IMR-90 (cell line): ENCODE measurements around the gene ZNF592. TPM values are rescaled to one million over a fixed set of nuclear protein-coding genes. Genes with fewer than 3 reads are reported as not detected.

Experiments
- ATAC-seq: fragments of 200-7000 bp; cut with Tn5 transposase; 2 replicates; pipeline ENCODE4 v1.9.1; 2020; ENCODE audit warnings: low read depth, mild to moderate bottlenecking, moderate library complexity
- BruUV-seq: library from RNA; stranded (reverse); fragments of 400-500 nt; replicated peaks from 2 replicates; lab custom pipeline; 2021; lab: Mats Ljungman, UMichigan
- CTCF ChIA-PET: fragments of 300-600 bp; formaldehyde crosslinking; extraction: SDS; loops from one replicate; lab custom pipeline; 2021; ENCODE audit warnings: antibody characterized with exemption; lab: Yijun Ruan, JAX
- POLR2A ChIA-PET: fragments of 300-600 bp; sonication (Branson Sonifier 250); formaldehyde crosslinking; loops from one replicate; lab custom pipeline; 2022; ENCODE audit warnings: antibody characterized with exemption; ENCODE audit not compliant: unreplicated experiment; lab: Charles Lee
- DNase-seq: peaks from one replicate; pipeline ENCODE4 v3.0.0; 2013
- H2AFZ ChIP-seq: replicated peaks from 2 replicates; pipeline ENCODE3; 2013; ENCODE audit warnings: low read length, mild to moderate bottlenecking; ENCODE audit not compliant: poor library complexity
- H2AK5ac ChIP-seq: 2 replicates; pipeline ENCODE4 v1.6.1; 2013; ENCODE audit warnings: low read depth, low read length, inconsistent platforms
- H2AK9ac ChIP-seq: replicated peaks from 2 replicates; pipeline ENCODE3; 2013; ENCODE audit warnings: mild to moderate bottlenecking, low read depth, low read length, moderate library complexity; ENCODE audit not compliant: poor library complexity
- H2BK120ac ChIP-seq: 2 replicates; pipeline ENCODE4 v1.6.1; 2013; ENCODE audit warnings: low read depth, low read length, inconsistent platforms
- H2BK15ac ChIP-seq: 3 replicates; pipeline ENCODE4 v1.6.1; 2013; ENCODE audit warnings: low read depth, low read length, inconsistent platforms
- H2BK20ac ChIP-seq: 2 replicates; pipeline ENCODE4 v1.6.1; 2013; ENCODE audit warnings: low read depth, mild to moderate bottlenecking, inconsistent platforms, low read length, moderate library complexity
- H2BK5ac ChIP-seq: 2 replicates; pipeline ENCODE4 v1.6.1; 2013; ENCODE audit warnings: mild to moderate bottlenecking, low read depth, low read length, inconsistent platforms; ENCODE audit not compliant: poor library complexity, severe bottlenecking
- H3K14ac ChIP-seq: replicated peaks from 2 replicates; pipeline ENCODE4 v1.6.1; 2013; ENCODE audit warnings: low read depth, low read length, inconsistent platforms
- H3K18ac ChIP-seq: 2 replicates; pipeline ENCODE4 v1.6.1; 2013; ENCODE audit warnings: low read depth, low read length, control low read depth
- H3K23ac ChIP-seq: 2 replicates; pipeline ENCODE4 v1.6.1; 2013; ENCODE audit warnings: low read depth, low read length, inconsistent platforms
- H3K27ac ChIP-seq: 2 replicates; pipeline ENCODE4 v1.5.1; 2013; ENCODE audit warnings: mild to moderate bottlenecking, control low read depth, low read length; ENCODE audit not compliant: insufficient read depth
- H3K27me3 ChIP-seq: 2 replicates; pipeline ENCODE4 v1.6.1; 2013; ENCODE audit warnings: low read length; ENCODE audit not compliant: control insufficient read depth, insufficient read depth
- H3K36me3 ChIP-seq: 2 replicates; pipeline ENCODE4 v1.6.1; 2013; ENCODE audit warnings: low read length, mixed read lengths; ENCODE audit not compliant: control insufficient read depth, insufficient read depth
- H3K4ac ChIP-seq: 2 replicates; pipeline ENCODE4 v1.6.1; 2013; ENCODE audit warnings: low read depth, low read length, inconsistent platforms
- H3K4me1 ChIP-seq: 2 replicates; pipeline ENCODE4 v1.6.1; 2013; ENCODE audit warnings: low read length, mixed read lengths; ENCODE audit not compliant: control insufficient read depth, insufficient read depth
- H3K4me2 ChIP-seq: 2 replicates; pipeline ENCODE4 v1.6.1; 2013; ENCODE audit warnings: low read depth, mild to moderate bottlenecking, control low read depth, low read length, moderate library complexity
- H3K4me3 ChIP-seq: 2 replicates; pipeline ENCODE4 v1.5.1; 2013; ENCODE audit warnings: low read depth, mild to moderate bottlenecking, control low read depth, low read length, moderate library complexity; ENCODE audit not compliant: insufficient read depth
- H3K56ac ChIP-seq: 2 replicates; pipeline ENCODE4 v1.6.1; 2013; ENCODE audit warnings: low read length, inconsistent platforms; ENCODE audit not compliant: insufficient read depth; ENCODE audit errors: extremely low read depth
- H3K79me1 ChIP-seq, 2 experiments: 2 replicates each; pipeline ENCODE4 v1.6.1; 2013; ENCODE audit warnings: low read length in 2 of 2, inconsistent platforms in 1 of 2, low read depth in 1 of 2
- H3K9ac ChIP-seq: 2 replicates; pipeline ENCODE4 v1.6.1; 2013; ENCODE audit warnings: low read depth, low read length, control low read depth
- H3K9me1 ChIP-seq: 2 replicates; pipeline ENCODE4 v1.6.1; 2013; ENCODE audit warnings: low read length, inconsistent platforms; ENCODE audit not compliant: insufficient read depth
- H3K9me3 ChIP-seq: 2 replicates; pipeline ENCODE4 v1.6.1; 2013; ENCODE audit warnings: low read length; ENCODE audit not compliant: control insufficient read depth, insufficient read depth
- H4K20me1 ChIP-seq: 2 replicates; pipeline ENCODE4 v1.6.1; 2013; ENCODE audit warnings: low read length, inconsistent platforms; ENCODE audit not compliant: insufficient read depth
- H4K5ac ChIP-seq: 2 replicates; pipeline ENCODE4 v1.6.1; 2013; ENCODE audit warnings: mild to moderate bottlenecking, low read depth, low read length, control low read depth
- H4K8ac ChIP-seq, 2 experiments: 2 replicates each; pipeline ENCODE4 v1.6.1; 2013; ENCODE audit warnings: low read depth in 2 of 2, low read length in 2 of 2, control low read depth in 1 of 2, inconsistent platforms in 1 of 2
- H4K91ac ChIP-seq: 2 replicates; pipeline ENCODE4 v1.6.1; 2013; ENCODE audit warnings: low read depth, low read length, inconsistent platforms; ENCODE audit not compliant: insufficient read depth
- CEBPB ChIP-seq: IDR thresholded peaks from 2 replicates; pipeline ENCODE4 v1.6.1; 2012; ENCODE audit warnings: low read depth, low read length, improper control_type of control experiment
- MAFK ChIP-seq: IDR thresholded peaks from 2 replicates; pipeline ENCODE4 v1.6.1; 2012; ENCODE audit warnings: low read depth, low read length, improper control_type of control experiment
- MAZ ChIP-seq: IDR thresholded peaks from 2 replicates; pipeline ENCODE4 v1.6.1; 2012; ENCODE audit warnings: low read depth, mild to moderate bottlenecking, low read length, improper control_type of control experiment, moderate library complexity, borderline replicate concordance
- NFE2L2 ChIP-seq: fragments of 150-350 bp; IDR thresholded peaks from 2 replicates; pipeline ENCODE4 v1.6.1; 2016; ENCODE audit warnings: low read depth, mild to moderate bottlenecking, low read length
- RAD21 ChIP-seq: IDR thresholded peaks from 2 replicates; pipeline ENCODE4 v1.6.1; 2012; ENCODE audit warnings: low read length, improper control_type of control experiment
- RFX5 ChIP-seq: IDR thresholded peaks from 2 replicates; pipeline ENCODE4 v1.8.0; 2012; ENCODE audit warnings: low read depth, mild to moderate bottlenecking, low read length, moderate library complexity
- SMC3 ChIP-seq: fragments of 150-350 bp; IDR thresholded peaks from 2 replicates; pipeline ENCODE4 v1.6.1; 2016; ENCODE audit warnings: low read depth, mild to moderate bottlenecking, antibody characterized with exemption, low read length, moderate library complexity
- WGBS, 2 experiments: methylation state at CpG; one replicate each; pipeline versions ENCODE4 v1.1.5 to v1.1.7; 2013; ENCODE audit warnings: missing lambda C conversion rate in 2 of 2; ENCODE audit not compliant: insufficient read length in 1 of 2; ENCODE audit errors: extremely low coverage in 2 of 2; 5-methylcytosine and 5-hydroxymethylcytosine counted together
- dilution Hi-C: fragments of 300-500 bp; cut with HindIII; formaldehyde crosslinking; loops from one replicate; pipeline ENCODE4 v1.14.3; 2018; ENCODE audit warnings: low sequenced_read_pairs; ENCODE audit not compliant: unreplicated experiment
- in situ Hi-C: fragments of 300-500 bp; cut with MboI; formaldehyde crosslinking; loops from 3 replicates; pipeline ENCODE4 v1.14.3; 2019; ENCODE audit warnings: low sequenced_read_pairs, inconsistent platforms, mixed read lengths
- intact Hi-C: fragments of 100-400 bp; cut with micrococcal nuclease; formaldehyde crosslinking; loops from 2 replicates; pipeline ENCODE4 v1.10.0; 2022
- polyA plus RNA-seq, 3 experiments: library from polyadenylated mRNA; depleted of rRNA; stranded (reverse); fragments of >200 nt; gene quantifications; 2 replicates each; pipeline ENCODE4 v1.2.3, GENCODE V29; 2012; ENCODE audit warnings: low replicate concordance in 1 of 3
- total RNA-seq: library from RNA; depleted of rRNA; stranded (reverse); fragments of >200 nt; gene quantifications from 2 replicates; pipeline ENCODE4 v1.2.3, GENCODE V29; 2012
- TF ChIP-seq, protein P1 (sequence below): fragments of 150-350 bp; IDR thresholded peaks from 2 replicates; pipeline ENCODE4 v1.6.1; 2016; ENCODE audit warnings: low read depth, mild to moderate bottlenecking, low read length, moderate library complexity, borderline replicate concordance

The ZNF592 gene
- total and polyA plus RNA-seq, 2 of the 4 experiments (the other 2 are of a cell fraction), result 4.3 to 10.2 TPM

DNA sequence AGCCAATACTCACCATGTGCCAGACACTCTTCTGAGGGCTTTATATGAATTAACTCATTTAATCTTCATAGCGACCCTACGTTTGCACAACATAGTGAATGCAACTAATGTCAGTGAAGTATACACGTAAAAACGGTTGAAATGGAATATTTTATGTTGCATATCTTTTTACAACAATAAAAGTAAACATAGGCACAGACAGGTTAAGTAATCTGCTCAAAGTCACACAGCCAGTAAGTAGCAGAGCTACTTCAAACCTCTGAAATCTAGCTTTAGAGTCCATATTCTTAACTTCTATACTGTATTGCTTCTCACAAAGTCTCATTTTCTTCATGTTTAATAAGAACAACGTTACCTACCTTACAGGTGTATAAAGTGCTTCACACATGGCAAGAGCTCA lies 34.0 kb upstream of the ZNF592 start:
- H4K91ac ChIP-seq, result no peak overlapping the region
- H3K56ac ChIP-seq, result no peak overlapping the region
- peaks cover 24% of the 10 kb centered on the region; the same call in 1 of the 2 replicates for H4K20me1 ChIP-seq
- peaks cover 9% of the 10 kb centered on the region; the same call in 1 of the 2 replicates for H3K36me3 ChIP-seq
- H2AK9ac ChIP-seq, result no peak overlapping the region
- ChIA-PET CTCF (interaction anchor here (0.6 to 0.7 kb wide), 2 partner anchors 34 to 126 kb away, joined by 3 to 7 read pairs; no protein-coding TSS in a partner anchor), POLR2A (no interaction called here)
- H3K27ac ChIP-seq, result no peak overlapping the region
- H2BK5ac ChIP-seq, result no peak overlapping the region
- dilution Hi-C loops, result no loop called here
- no peak overlapping the region for H2BK120ac ChIP-seq
- no peak overlapping the region; the same call in 1 of the 2 replicates for H3K14ac ChIP-seq
- no peaks in the 10 kb centered on the region; the same call in 1 of the 2 replicates for H3K9me1 ChIP-seq
- no CpG with 5 or more reads among the region's 5 CpGs for WGBS, 2 experiments
- no peaks in the 10 kb centered on the region for H3K9me3 ChIP-seq
- DNase-seq, result no peak
- H3K4me1 ChIP-seq, result peaks cover 2% of the 10 kb centered on the region; the same call in 1 of the 2 replicates
- H3K18ac ChIP-seq, result no peak overlapping the region
- TF ChIP-seq CEBPB (no peak), RFX5 (no peak), MAZ (no peak), MAFK (no peak), NFE2L2 (no peak), RAD21 (no peak), SMC3 (no peak)
- TF ChIP-seq, protein P1, sequence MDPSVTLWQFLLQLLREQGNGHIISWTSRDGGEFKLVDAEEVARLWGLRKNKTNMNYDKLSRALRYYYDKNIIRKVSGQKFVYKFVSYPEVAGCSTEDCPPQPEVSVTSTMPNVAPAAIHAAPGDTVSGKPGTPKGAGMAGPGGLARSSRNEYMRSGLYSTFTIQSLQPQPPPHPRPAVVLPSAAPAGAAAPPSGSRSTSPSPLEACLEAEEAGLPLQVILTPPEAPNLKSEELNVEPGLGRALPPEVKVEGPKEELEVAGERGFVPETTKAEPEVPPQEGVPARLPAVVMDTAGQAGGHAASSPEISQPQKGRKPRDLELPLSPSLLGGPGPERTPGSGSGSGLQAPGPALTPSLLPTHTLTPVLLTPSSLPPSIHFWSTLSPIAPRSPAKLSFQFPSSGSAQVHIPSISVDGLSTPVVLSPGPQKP, result no peak
- H2BK15ac ChIP-seq, result no peak overlapping the region
- no peaks in the 10 kb centered on the region for H3K27me3 ChIP-seq
- H2AK5ac ChIP-seq, result no peak overlapping the region
- no peak overlapping the region for H4K8ac ChIP-seq
- intact Hi-C loops, result loop anchor here (2.0 kb wide), 1 partner anchor 18 kb away; no protein-coding TSS in a partner anchor
- no peak overlapping the region for H4K5ac ChIP-seq
- H3K4me3 ChIP-seq, result no peak overlapping the region; the same call in 1 of the 2 replicates
- no peak overlapping the region for H2AFZ ChIP-seq
- BruUV-seq, result no TSS peak
- H3K79me1 ChIP-seq, result peaks cover 7 to 26% of the 10 kb centered on the region in 2 experiments
- H2BK20ac ChIP-seq, result no peak overlapping the region
- H3K9ac ChIP-seq, result peak overlapping the region; percentile 82; the same call in 1 of the 2 replicates
- no peak for ATAC-seq
- peak overlapping the region; percentile 86 for H3K4me2 ChIP-seq
- in situ Hi-C loops, result no loop called here
- no peak overlapping the region for H3K23ac ChIP-seq
- no peak overlapping the region for H3K4ac ChIP-seq
